Neutrophil (primary cell): ENCODE results near the gene LRCH1.
A peak's percentile ranks its signal among the peaks of the same experiment; 100 is the strongest.

Source experiments
- H3K27ac ChIP-seq: fragments of 200-600 bp; sonication (generic); 2 replicates; pipeline ENCODE4 v1.5.1; 2016; ENCODE audit warnings: mild to moderate bottlenecking, moderate library complexity
- H3K27me3 ChIP-seq: fragments of 200-600 bp; sonication (generic); 2 replicates; pipeline ENCODE4 v1.6.0; 2016; ENCODE audit warnings: mild to moderate bottlenecking
- H3K36me3 ChIP-seq: fragments of 200-600 bp; sonication (generic); 2 replicates; pipeline ENCODE4 v1.5.1; 2017
- H3K4me1 ChIP-seq, 2 experiments: fragments of 200-600 bp in 1 of 2; sonication (generic) in 1 of 2; 1 replicate in 1 of 2; 2 replicates in 1 of 2; pipeline versions ENCODE4 v1.5.1 to v1.6.1; 2013 to 2016; ENCODE audit warnings: low read depth in 1 of 2, low read length in 1 of 2, mild to moderate bottlenecking in 1 of 2, moderate library complexity in 1 of 2; ENCODE audit not compliant: control insufficient read depth in 1 of 2, insufficient read depth in 1 of 2
- H3K4me3 ChIP-seq, 2 experiments: fragments of 200-600 bp in 1 of 2; sonication (generic) in 1 of 2; 1 replicate in 1 of 2; 2 replicates in 1 of 2; pipeline ENCODE4 v1.5.1; 2013 to 2016; ENCODE audit warnings: low read depth in 1 of 2, low read length in 1 of 2, mild to moderate bottlenecking in 1 of 2, moderate library complexity in 1 of 2
- H3K9me3 ChIP-seq: fragments of 200-600 bp; sonication (generic); 2 replicates; pipeline ENCODE4 v1.5.1; 2016
- CTCF ChIP-seq: fragments of 200-600 bp; sonication (generic); IDR thresholded peaks from 2 replicates; pipeline ENCODE4 v1.5.1; 2016; ENCODE audit warnings: antibody characterized with exemption

The LRCH1 gene

GRCh38 chr13:46553521-46553885 lies 533 bp downstream of the LRCH1 start:
- peaks cover 11% of the 10 kb centered on the region for H3K27me3 ChIP-seq
- H3K9me3 ChIP-seq, result no peaks in the 10 kb centered on the region
- peak overlapping the region; percentile 81 to 97 for H3K4me3 ChIP-seq
- no peaks in the 10 kb centered on the region for H3K36me3 ChIP-seq
- no peak for TF ChIP-seq CTCF
- H3K4me1 ChIP-seq, result peaks cover 19 to 27% of the 10 kb centered on the region in 2 experiments
- peak overlapping the region; percentile 61 for H3K27ac ChIP-seq

GRCh38 chr13:46553886-46554858 lies 1.2 kb downstream of the LRCH1 start:
- no peak for TF ChIP-seq CTCF
- peak overlapping the region; percentile 61 for H3K27ac ChIP-seq
- no peaks in the 10 kb centered on the region for H3K9me3 ChIP-seq
- peak overlapping the region; percentile 81 to 97 for H3K4me3 ChIP-seq
- H3K36me3 ChIP-seq, result no peaks in the 10 kb centered on the region
- H3K27me3 ChIP-seq, result peaks cover 11% of the 10 kb centered on the region
- peaks cover 19 to 27% of the 10 kb centered on the region in 2 experiments for H3K4me1 ChIP-seq

- Histone ChIP-seq H3K27ac (peak overlapping the region; percentile 61), H3K4me3 (peak overlapping the region; percentile 81 to 97), H3K36me3 (no peaks in the 10 kb centered on the region), H3K27me3 (peaks cover 11% of the 10 kb centered on the region), H3K4me1 (peaks cover 19 to 27% of the 10 kb centered on the region in 2 experiments), H3K9me3 (no peaks in the 10 kb centered on the region)
- no peak for TF ChIP-seq CTCF
These were observed 2.0 kb downstream of the LRCH1 start for GRCh38 chr13:46554951-46555350.

GRCh38 chr13:46555722-46556417 lies 2.9 kb downstream of the LRCH1 start:
- Histone ChIP-seq H3K4me3 (no peak overlapping the region), H3K36me3 (no peaks in the 10 kb centered on the region), H3K4me1 (peaks cover 19 to 26% of the 10 kb centered on the region in 2 experiments), H3K9me3 (no peaks in the 10 kb centered on the region), H3K27me3 (peaks cover 10% of the 10 kb centered on the region), H3K27ac (no peak overlapping the region)
- no peak for TF ChIP-seq CTCF

GRCh38 chr13:46556418-46556779 lies 3.4 kb downstream of the LRCH1 start:
- no peak for TF ChIP-seq CTCF
- Histone ChIP-seq H3K36me3 (no peaks in the 10 kb centered on the region), H3K27me3 (peaks cover 6% of the 10 kb centered on the region), H3K9me3 (no peaks in the 10 kb centered on the region), H3K4me3 (no peak overlapping the region), H3K4me1 (peaks cover 19 to 21% of the 10 kb centered on the region in 2 experiments), H3K27ac (no peak overlapping the region)
